ENCODE measurements around the gene PLEKHA6.
"Not testable (repeated sequence)": the region's sequence is repeated elsewhere in the genome, so short reads cannot be mapped to it uniquely, and the experiment has no call there.

Gene PLEKHA6

GRCh38 chr1:204335085-204335484 is 24.6 kb downstream of the PLEKHA6 start:
- DNase-seq, result no peak

GRCh38 chr1:204334455-204334854 is 25.3 kb downstream of the PLEKHA6 start:
- DNase-seq, result no peak

GRCh38 chr1:204333427-204333826 is 26.3 kb downstream of the PLEKHA6 start:
- DNase-seq, result no peak

- DNase-seq, result no peak
Measured at GRCh38 chr1:204331847-204332487, 27.8 kb downstream of the PLEKHA6 start.

GRCh38 chr1:204331275-204331674 is 28.5 kb downstream of the PLEKHA6 start:
- no peak for DNase-seq

- DNase-seq, result not testable (repeated sequence)
Measured at GRCh38 chr1:204327870-204328269, 31.9 kb downstream of the PLEKHA6 start.

- DNase-seq, result no peak
Measured at GRCh38 chr1:204327359-204327758, 32.4 kb downstream of the PLEKHA6 start.

- no peak for DNase-seq
Measured at GRCh38 chr1:204326771-204327300, 32.9 kb downstream of the PLEKHA6 start.

GRCh38 chr1:204325944-204326343 is 33.8 kb downstream of the PLEKHA6 start:
- no peak for DNase-seq

GRCh38 chr1:204323887-204324286 is 35.8 kb downstream of the PLEKHA6 start:
- DNase-seq, result no peak

GRCh38 chr1:204322339-204322868 is 37.3 kb downstream of the PLEKHA6 start:
- no peak for DNase-seq

- no peak for DNase-seq
Measured at GRCh38 chr1:204321665-204322064, 38.1 kb downstream of the PLEKHA6 start.

- DNase-seq, result no peak
Measured at GRCh38 chr1:204321051-204321450, 38.7 kb downstream of the PLEKHA6 start.

- DNase-seq, result no peak
Measured at GRCh38 chr1:204320382-204320804, 39.3 kb downstream of the PLEKHA6 start.

- no peak for DNase-seq
Measured at GRCh38 chr1:204319462-204319861, 40.3 kb downstream of the PLEKHA6 start.

- no peak for DNase-seq
Measured at GRCh38 chr1:204319027-204319426, 40.7 kb downstream of the PLEKHA6 start.

- DNase-seq, result no peak
Measured at GRCh38 chr1:204318324-204318723, 41.4 kb downstream of the PLEKHA6 start.

- no peak for DNase-seq
Measured at GRCh38 chr1:204317170-204317569, 42.6 kb downstream of the PLEKHA6 start.

- DNase-seq, result no peak
Measured at GRCh38 chr1:204316164-204316563, 43.6 kb downstream of the PLEKHA6 start.

- DNase-seq, result no peak
Measured at GRCh38 chr1:204314893-204315658, 44.7 kb downstream of the PLEKHA6 start.

GRCh38 chr1:204314171-204314892 is 45.4 kb downstream of the PLEKHA6 start:
- DNase-seq, result peak; percentile 86

GRCh38 chr1:204313675-204314074 is 46.1 kb downstream of the PLEKHA6 start:
- peak; percentile 85 for DNase-seq

GRCh38 chr1:204310970-204311369 is 48.8 kb downstream of the PLEKHA6 start:
- DNase-seq, result not testable (repeated sequence)
